ENCODE measurements around the gene TTLL11.

TTLL11 gene

GRCh38 chr9:121974421-121974820 lies 118.7 kb downstream of the TTLL11 start:
- Histone ChIP-seq H3K27ac (ENCODE audit: low read depth, low read length) (no peak overlapping the region), H3K9ac (ENCODE audit: low read length) (no peak overlapping the region), H3K36me3 (ENCODE audit: control insufficient read depth, insufficient read depth, low read length) (no peaks in the 10 kb centered on the region), H4K8ac (ENCODE audit: low read depth, low read length) (no peak overlapping the region), H3K79me1 (ENCODE audit: low read length) (no peaks in the 10 kb centered on the region), H3K56ac (ENCODE audit: low read length) (no peak overlapping the region), H2BK15ac (replicated peaks; ENCODE audit: low read depth) (no peak overlapping the region), H3K23ac (ENCODE audit: low read length) (no peak overlapping the region), H3K79me2 (ENCODE audit: control insufficient read depth, insufficient read depth, low read length) (no peaks in the 10 kb centered on the region), H2AK5ac (ENCODE audit: low read length) (no peak overlapping the region), H3K4me3 (ENCODE audit: low read length) (no peak overlapping the region), H3K4ac (ENCODE audit: low read depth, low read length) (no peak overlapping the region), H3K4me1 (ENCODE audit: control insufficient read depth, low read depth, low read length) (no peaks in the 10 kb centered on the region), H2BK5ac (ENCODE audit: low read length) (no peak overlapping the region), H2BK120ac (ENCODE audit: low read depth, low read length) (no peak overlapping the region), H3K4me2 (ENCODE audit: low read length) (no peak overlapping the region), H3K18ac (ENCODE audit: low read length) (no peak overlapping the region), H3K27me3 (ENCODE audit: insufficient read depth, low read length, poor library complexity) (no peaks in the 10 kb centered on the region), H4K5ac (ENCODE audit: low read length) (no peak overlapping the region)
- no peak for DNase-seq

- no peak overlapping the region for H4K5ac ChIP-seq (ENCODE audit: low read length)
- H3K79me1 ChIP-seq (ENCODE audit: low read length): no peaks in the 10 kb centered on the region
- no peaks in the 10 kb centered on the region for H3K79me2 ChIP-seq (ENCODE audit: control insufficient read depth, insufficient read depth, low read length)
- no peak for DNase-seq
- H4K8ac ChIP-seq (ENCODE audit: low read depth, low read length): no peak overlapping the region
- H3K4me1 ChIP-seq (ENCODE audit: control insufficient read depth, low read depth, low read length): no peaks in the 10 kb centered on the region
- no peak overlapping the region for H3K23ac ChIP-seq (ENCODE audit: low read length)
- no peak overlapping the region for H3K27ac ChIP-seq (ENCODE audit: low read depth, low read length)
- H3K18ac ChIP-seq (ENCODE audit: low read length): no peak overlapping the region
- H3K36me3 ChIP-seq (ENCODE audit: control insufficient read depth, insufficient read depth, low read length): no peaks in the 10 kb centered on the region
- H3K4ac ChIP-seq (ENCODE audit: low read depth, low read length): no peak overlapping the region
- no peak overlapping the region for H3K4me2 ChIP-seq (ENCODE audit: low read length)
- no peak overlapping the region for H3K56ac ChIP-seq (ENCODE audit: low read length)
- no peak overlapping the region for H2AK5ac ChIP-seq (ENCODE audit: low read length)
- H3K9ac ChIP-seq (ENCODE audit: low read length): no peak overlapping the region
- H3K4me3 ChIP-seq (ENCODE audit: low read length): no peak overlapping the region
- no peak overlapping the region for H2BK120ac ChIP-seq (ENCODE audit: low read depth, low read length)
- H2BK5ac ChIP-seq (ENCODE audit: low read length): no peak overlapping the region
- no peak overlapping the region for H2BK15ac ChIP-seq (replicated peaks; ENCODE audit: low read depth)
- no CpG with 5 or more reads among the region's 7 CpGs for WGBS (ENCODE audit: extremely low coverage, insufficient coverage, low lambda C conversion rate)
- no peaks in the 10 kb centered on the region for H3K27me3 ChIP-seq (ENCODE audit: insufficient read depth, low read length, poor library complexity)
Measured at GRCh38 chr9:121972501-121972981, 120.6 kb downstream of the TTLL11 start.

- Histone ChIP-seq H3K27me3 (ENCODE audit: insufficient read depth, low read length, poor library complexity) (no peaks in the 10 kb centered on the region), H3K36me3 (ENCODE audit: control insufficient read depth, insufficient read depth, low read length) (no peaks in the 10 kb centered on the region), H3K56ac (ENCODE audit: low read length) (no peak overlapping the region), H3K9ac (ENCODE audit: low read length) (no peak overlapping the region), H2BK120ac (ENCODE audit: low read depth, low read length) (no peak overlapping the region), H3K4ac (ENCODE audit: low read depth, low read length) (no peak overlapping the region), H2AK5ac (ENCODE audit: low read length) (no peak overlapping the region), H3K4me1 (ENCODE audit: control insufficient read depth, low read depth, low read length) (no peaks in the 10 kb centered on the region), H4K8ac (ENCODE audit: low read depth, low read length) (no peak overlapping the region), H2BK5ac (ENCODE audit: low read length) (no peak overlapping the region), H3K27ac (ENCODE audit: low read depth, low read length) (no peak overlapping the region), H3K23ac (ENCODE audit: low read length) (no peak overlapping the region), H3K4me2 (ENCODE audit: low read length) (no peak overlapping the region), H3K79me2 (ENCODE audit: control insufficient read depth, insufficient read depth, low read length) (no peaks in the 10 kb centered on the region), H3K79me1 (ENCODE audit: low read length) (no peaks in the 10 kb centered on the region), H3K18ac (ENCODE audit: low read length) (no peak overlapping the region), H2BK15ac (replicated peaks; ENCODE audit: low read depth) (no peak overlapping the region), H3K4me3 (ENCODE audit: low read length) (no peak overlapping the region), H4K5ac (ENCODE audit: low read length) (no peak overlapping the region)
- no CpG with 5 or more reads among the region's 8 CpGs for WGBS (ENCODE audit: extremely low coverage, insufficient coverage, low lambda C conversion rate)
- no peak for DNase-seq
Measured at GRCh38 chr9:121968056-121968455, 125.1 kb downstream of the TTLL11 start.

- no peaks in the 10 kb centered on the region for H3K36me3 ChIP-seq (ENCODE audit: control insufficient read depth, insufficient read depth, low read length)
- no peak overlapping the region for H2AK5ac ChIP-seq (ENCODE audit: low read length)
- no peak overlapping the region for H3K27ac ChIP-seq (ENCODE audit: low read depth, low read length)
- WGBS (ENCODE audit: extremely low coverage, insufficient coverage, low lambda C conversion rate): no CpG with 5 or more reads among the region's 1 CpG
- no peak overlapping the region for H3K56ac ChIP-seq (ENCODE audit: low read length)
- H2BK5ac ChIP-seq (ENCODE audit: low read length): no peak overlapping the region
- no peak overlapping the region for H2BK120ac ChIP-seq (ENCODE audit: low read depth, low read length)
- H4K8ac ChIP-seq (ENCODE audit: low read depth, low read length): no peak overlapping the region
- H3K18ac ChIP-seq (ENCODE audit: low read length): no peak overlapping the region
- H3K79me1 ChIP-seq (ENCODE audit: low read length): no peaks in the 10 kb centered on the region
- no peak overlapping the region for H3K9ac ChIP-seq (ENCODE audit: low read length)
- no peak overlapping the region for H3K4me3 ChIP-seq (ENCODE audit: low read length)
- no peak for DNase-seq
- no peak overlapping the region for H3K4ac ChIP-seq (ENCODE audit: low read depth, low read length)
- H4K5ac ChIP-seq (ENCODE audit: low read length): no peak overlapping the region
- H3K4me2 ChIP-seq (ENCODE audit: low read length): no peak overlapping the region
- H3K4me1 ChIP-seq (ENCODE audit: control insufficient read depth, low read depth, low read length): no peaks in the 10 kb centered on the region
- no peaks in the 10 kb centered on the region for H3K27me3 ChIP-seq (ENCODE audit: insufficient read depth, low read length, poor library complexity)
- no peak overlapping the region for H3K23ac ChIP-seq (ENCODE audit: low read length)
- no peaks in the 10 kb centered on the region for H3K79me2 ChIP-seq (ENCODE audit: control insufficient read depth, insufficient read depth, low read length)
- H2BK15ac ChIP-seq (replicated peaks; ENCODE audit: low read depth): no peak overlapping the region
Measured at GRCh38 chr9:121966706-121967105, 126.4 kb downstream of the TTLL11 start.

- Histone ChIP-seq H2BK15ac (replicated peaks; ENCODE audit: low read depth) (no peak overlapping the region), H3K23ac (ENCODE audit: low read length) (no peak overlapping the region), H4K5ac (ENCODE audit: low read length) (no peak overlapping the region), H3K56ac (ENCODE audit: low read length) (no peak overlapping the region), H3K4me1 (ENCODE audit: control insufficient read depth, low read depth, low read length) (no peaks in the 10 kb centered on the region), H3K79me2 (ENCODE audit: control insufficient read depth, insufficient read depth, low read length) (no peaks in the 10 kb centered on the region), H2BK5ac (ENCODE audit: low read length) (no peak overlapping the region), H3K4me2 (ENCODE audit: low read length) (no peak overlapping the region), H3K27me3 (ENCODE audit: insufficient read depth, low read length, poor library complexity) (no peaks in the 10 kb centered on the region), H2BK120ac (ENCODE audit: low read depth, low read length) (no peak overlapping the region), H3K79me1 (ENCODE audit: low read length) (no peaks in the 10 kb centered on the region), H2AK5ac (ENCODE audit: low read length) (no peak overlapping the region), H3K4ac (ENCODE audit: low read depth, low read length) (no peak overlapping the region), H3K9ac (ENCODE audit: low read length) (no peak overlapping the region), H3K18ac (ENCODE audit: low read length) (no peak overlapping the region), H3K27ac (ENCODE audit: low read depth, low read length) (no peak overlapping the region), H4K8ac (ENCODE audit: low read depth, low read length) (no peak overlapping the region), H3K4me3 (ENCODE audit: low read length) (no peak overlapping the region), H3K36me3 (ENCODE audit: control insufficient read depth, insufficient read depth, low read length) (no peaks in the 10 kb centered on the region)
- WGBS (ENCODE audit: extremely low coverage, insufficient coverage, low lambda C conversion rate): no CpG with 5 or more reads among the region's 8 CpGs
- DNase-seq: no peak
Measured at GRCh38 chr9:121963528-121963995, 129.5 kb downstream of the TTLL11 start.

GRCh38 chr9:121962421-121962820 lies 130.7 kb downstream of the TTLL11 start:
- Histone ChIP-seq H3K4me3 (ENCODE audit: low read length) (no peak overlapping the region), H4K5ac (ENCODE audit: low read length) (no peak overlapping the region), H2BK15ac (replicated peaks; ENCODE audit: low read depth) (no peak overlapping the region), H4K8ac (ENCODE audit: low read depth, low read length) (no peak overlapping the region), H3K79me2 (ENCODE audit: control insufficient read depth, insufficient read depth, low read length) (no peaks in the 10 kb centered on the region), H3K4me2 (ENCODE audit: low read length) (no peak overlapping the region), H3K27ac (ENCODE audit: low read depth, low read length) (no peak overlapping the region), H3K23ac (ENCODE audit: low read length) (no peak overlapping the region), H3K18ac (ENCODE audit: low read length) (no peak overlapping the region), H3K4me1 (ENCODE audit: control insufficient read depth, low read depth, low read length) (no peaks in the 10 kb centered on the region), H3K9ac (ENCODE audit: low read length) (no peak overlapping the region), H2BK120ac (ENCODE audit: low read depth, low read length) (no peak overlapping the region), H3K36me3 (ENCODE audit: control insufficient read depth, insufficient read depth, low read length) (no peaks in the 10 kb centered on the region), H2BK5ac (ENCODE audit: low read length) (no peak overlapping the region), H2AK5ac (ENCODE audit: low read length) (no peak overlapping the region), H3K4ac (ENCODE audit: low read depth, low read length) (no peak overlapping the region), H3K56ac (ENCODE audit: low read length) (no peak overlapping the region), H3K79me1 (ENCODE audit: low read length) (no peaks in the 10 kb centered on the region), H3K27me3 (ENCODE audit: insufficient read depth, low read length, poor library complexity) (no peaks in the 10 kb centered on the region)
- no CpG with 5 or more reads among the region's 1 CpG for WGBS (ENCODE audit: extremely low coverage, insufficient coverage, low lambda C conversion rate)
- DNase-seq: no peak
